ENCODE measurements around the gene GLIPR2. TPM values are rescaled to one million over a fixed set of nuclear protein-coding genes. Genes with fewer than 3 reads are reported as not detected.

GLIPR2 gene
- polyA plus RNA-seq, 1 donor from 2014 or later, result 8.0 TPM

DNA sequence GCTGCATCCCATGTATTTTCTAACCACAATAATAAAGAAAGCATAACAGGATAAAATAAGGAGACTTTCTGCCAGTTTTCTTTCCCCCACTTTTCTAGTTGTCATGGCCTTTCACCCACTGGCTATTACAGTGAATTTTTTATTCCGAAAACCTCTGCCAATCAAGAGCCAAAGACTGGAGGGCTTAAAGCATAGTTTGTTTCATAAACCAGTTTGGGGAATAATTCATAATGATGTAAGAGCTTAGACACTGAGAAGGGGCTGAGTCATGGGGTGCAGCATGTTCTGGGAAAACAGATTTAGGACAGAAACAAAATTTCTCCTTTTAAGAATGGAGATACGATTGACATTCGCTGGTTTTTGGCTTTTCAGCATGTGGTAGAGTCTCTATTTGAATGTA, 4.4 kb upstream of the GLIPR2 start:
- no peaks in the 10 kb centered on the region for H4K20me1 ChIP-seq (ENCODE audit: insufficient read depth)
- H3K9me3 ChIP-seq (ENCODE audit: low read length), result no peaks in the 10 kb centered on the region
- no peak overlapping the region for H3K27ac ChIP-seq (ENCODE audit: low read length)
- no peak overlapping the region for H2AFZ ChIP-seq (ENCODE audit: low read depth, low read length)
- H3K4me2 ChIP-seq (ENCODE audit: low read length), result no peak overlapping the region
- peaks cover 23% of the 10 kb centered on the region for H3K27me3 ChIP-seq (ENCODE audit: insufficient read depth, low read depth, low read length)
- no peaks in the 10 kb centered on the region for H3K79me2 ChIP-seq (replicated peaks; ENCODE audit: insufficient read depth, low read length)
- no peak overlapping the region for H3K4me3 ChIP-seq (ENCODE audit: low read length)
- no peak for TF ChIP-seq EZH2 (IDR thresholded peaks at IDR 0.05; ENCODE audit: borderline replicate concordance, insufficient read depth, low read length, poor library complexity, severe bottlenecking)
- no peak for TF ChIP-seq SMC3 (conservative IDR thresholded peaks at IDR 0.05; ENCODE audit: poor library complexity)
- no peak for TF ChIP-seq POLR2AphosphoS5 (IDR thresholded peaks at IDR 0.05)
- TF ChIP-seq, protein P1, sequence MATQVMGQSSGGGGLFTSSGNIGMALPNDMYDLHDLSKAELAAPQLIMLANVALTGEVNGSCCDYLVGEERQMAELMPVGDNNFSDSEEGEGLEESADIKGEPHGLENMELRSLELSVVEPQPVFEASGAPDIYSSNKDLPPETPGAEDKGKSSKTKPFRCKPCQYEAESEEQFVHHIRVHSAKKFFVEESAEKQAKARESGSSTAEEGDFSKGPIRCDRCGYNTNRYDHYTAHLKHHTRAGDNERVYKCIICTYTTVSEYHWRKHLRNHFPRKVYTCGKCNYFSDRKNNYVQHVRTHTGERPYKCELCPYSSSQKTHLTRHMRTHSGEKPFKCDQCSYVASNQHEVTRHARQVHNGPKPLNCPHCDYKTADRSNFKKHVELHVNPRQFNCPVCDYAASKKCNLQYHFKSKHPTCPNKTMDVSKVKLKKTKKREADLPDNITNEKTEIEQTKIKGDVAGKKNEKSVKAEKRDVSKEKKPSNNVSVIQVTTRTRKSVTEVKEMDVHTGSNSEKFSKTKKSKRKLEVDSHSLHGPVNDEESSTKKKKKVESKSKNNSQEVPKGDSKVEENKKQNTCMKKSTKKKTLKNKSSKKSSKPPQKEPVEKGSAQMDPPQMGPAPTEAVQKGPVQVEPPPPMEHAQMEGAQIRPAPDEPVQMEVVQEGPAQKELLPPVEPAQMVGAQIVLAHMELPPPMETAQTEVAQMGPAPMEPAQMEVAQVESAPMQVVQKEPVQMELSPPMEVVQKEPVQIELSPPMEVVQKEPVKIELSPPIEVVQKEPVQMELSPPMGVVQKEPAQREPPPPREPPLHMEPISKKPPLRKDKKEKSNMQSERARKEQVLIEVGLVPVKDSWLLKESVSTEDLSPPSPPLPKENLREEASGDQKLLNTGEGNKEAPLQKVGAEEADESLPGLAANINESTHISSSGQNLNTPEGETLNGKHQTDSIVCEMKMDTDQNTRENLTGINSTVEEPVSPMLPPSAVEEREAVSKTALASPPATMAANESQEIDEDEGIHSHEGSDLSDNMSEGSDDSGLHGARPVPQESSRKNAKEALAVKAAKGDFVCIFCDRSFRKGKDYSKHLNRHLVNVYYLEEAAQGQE (IDR thresholded peaks at IDR 0.05; ENCODE audit: borderline replicate concordance), result no peak
- no peak for TF ChIP-seq TAF1 (IDR thresholded peaks at IDR 0.05; ENCODE audit: low read depth)
- TF ChIP-seq MXI1 (conservative IDR thresholded peaks at IDR 0.05; ENCODE audit: poor library complexity, severe bottlenecking), result no peak
- no peak for TF ChIP-seq EP300 (conservative IDR thresholded peaks at IDR 0.05; ENCODE audit: poor library complexity, severe bottlenecking)
- TF ChIP-seq, protein P2, sequence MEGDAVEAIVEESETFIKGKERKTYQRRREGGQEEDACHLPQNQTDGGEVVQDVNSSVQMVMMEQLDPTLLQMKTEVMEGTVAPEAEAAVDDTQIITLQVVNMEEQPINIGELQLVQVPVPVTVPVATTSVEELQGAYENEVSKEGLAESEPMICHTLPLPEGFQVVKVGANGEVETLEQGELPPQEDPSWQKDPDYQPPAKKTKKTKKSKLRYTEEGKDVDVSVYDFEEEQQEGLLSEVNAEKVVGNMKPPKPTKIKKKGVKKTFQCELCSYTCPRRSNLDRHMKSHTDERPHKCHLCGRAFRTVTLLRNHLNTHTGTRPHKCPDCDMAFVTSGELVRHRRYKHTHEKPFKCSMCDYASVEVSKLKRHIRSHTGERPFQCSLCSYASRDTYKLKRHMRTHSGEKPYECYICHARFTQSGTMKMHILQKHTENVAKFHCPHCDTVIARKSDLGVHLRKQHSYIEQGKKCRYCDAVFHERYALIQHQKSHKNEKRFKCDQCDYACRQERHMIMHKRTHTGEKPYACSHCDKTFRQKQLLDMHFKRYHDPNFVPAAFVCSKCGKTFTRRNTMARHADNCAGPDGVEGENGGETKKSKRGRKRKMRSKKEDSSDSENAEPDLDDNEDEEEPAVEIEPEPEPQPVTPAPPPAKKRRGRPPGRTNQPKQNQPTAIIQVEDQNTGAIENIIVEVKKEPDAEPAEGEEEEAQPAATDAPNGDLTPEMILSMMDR (IDR thresholded peaks at IDR 0.05; ENCODE audit: poor library complexity, severe bottlenecking), result no peak
- no peak for TF ChIP-seq RAD21 (conservative IDR thresholded peaks at IDR 0.05)
- no peak overlapping the region for H3K9ac ChIP-seq (ENCODE audit: low read length)
- H3K36me3 ChIP-seq (ENCODE audit: insufficient read depth, low read length), result no peaks in the 10 kb centered on the region
- no peaks in the 10 kb centered on the region for H3F3A ChIP-seq (ENCODE audit: insufficient read depth, low read length, poor library complexity, severe bottlenecking)
- no peaks in the 10 kb centered on the region for H3K9me2 ChIP-seq (ENCODE audit: insufficient read depth, low read length)

DNA sequence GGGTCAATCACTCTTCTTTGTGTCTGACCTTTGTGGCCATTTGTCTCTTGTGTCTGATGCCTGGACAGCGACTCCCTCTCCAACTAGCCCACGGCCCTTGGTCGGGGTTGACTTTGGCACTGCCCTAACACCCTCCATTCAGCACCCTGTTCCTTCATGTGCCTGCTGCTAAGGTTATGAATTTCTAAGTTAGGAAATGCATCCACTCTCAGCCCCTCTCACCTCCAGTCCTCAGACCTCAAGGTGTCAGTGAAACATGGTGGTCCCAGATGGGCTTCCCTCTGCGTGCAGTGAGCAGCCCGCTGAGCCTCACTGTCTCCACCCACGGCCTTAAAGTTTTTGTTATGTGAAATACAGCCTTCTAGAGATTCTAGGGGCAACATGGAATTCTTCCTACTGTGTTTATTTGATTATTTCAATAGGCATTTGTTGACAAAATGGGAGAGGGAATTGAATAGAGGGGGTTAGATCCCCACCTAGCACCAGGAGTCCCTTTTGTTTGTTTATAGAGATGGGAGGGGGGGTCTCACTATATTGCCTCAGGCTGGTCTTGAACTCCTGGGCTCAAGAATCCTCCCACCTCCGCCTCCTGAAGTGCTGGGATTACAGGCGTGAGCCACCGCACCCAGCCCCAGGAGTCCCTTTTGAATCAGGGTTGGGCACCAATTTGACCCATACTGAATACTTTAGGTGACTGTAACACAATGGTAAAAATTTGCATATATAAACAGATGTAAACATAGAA, 1.6 kb upstream of the GLIPR2 start:
- no peaks in the 10 kb centered on the region for H3K9me2 ChIP-seq (ENCODE audit: insufficient read depth, low read length)
- H3K27me3 ChIP-seq (ENCODE audit: insufficient read depth, low read depth, low read length), result peaks cover 33% of the 10 kb centered on the region
- H3K4me2 ChIP-seq (ENCODE audit: low read length), result no peak overlapping the region
- no peaks in the 10 kb centered on the region for H3K36me3 ChIP-seq (ENCODE audit: insufficient read depth, low read length)
- no peaks in the 10 kb centered on the region for H3F3A ChIP-seq (ENCODE audit: insufficient read depth, low read length, poor library complexity, severe bottlenecking)
- H3K27ac ChIP-seq (ENCODE audit: low read length), result no peak overlapping the region
- H3K9ac ChIP-seq (ENCODE audit: low read length), result no peak overlapping the region
- no peaks in the 10 kb centered on the region for H3K9me3 ChIP-seq (ENCODE audit: low read length)
- no peak for TF ChIP-seq POLR2AphosphoS5 (IDR thresholded peaks at IDR 0.05)
- TF ChIP-seq RAD21 (conservative IDR thresholded peaks at IDR 0.05), result no peak
- TF ChIP-seq, protein P1 (IDR thresholded peaks at IDR 0.05; ENCODE audit: borderline replicate concordance), result no peak
- no peak for TF ChIP-seq SMC3 (conservative IDR thresholded peaks at IDR 0.05; ENCODE audit: poor library complexity)
- TF ChIP-seq, protein P2 (IDR thresholded peaks at IDR 0.05; ENCODE audit: poor library complexity, severe bottlenecking), result no peak
- no peak for TF ChIP-seq MXI1 (conservative IDR thresholded peaks at IDR 0.05; ENCODE audit: poor library complexity, severe bottlenecking)
- TF ChIP-seq EZH2 (IDR thresholded peaks at IDR 0.05; ENCODE audit: borderline replicate concordance, insufficient read depth, low read length, poor library complexity, severe bottlenecking), result no peak
- TF ChIP-seq EP300 (conservative IDR thresholded peaks at IDR 0.05; ENCODE audit: poor library complexity, severe bottlenecking), result no peak
- TF ChIP-seq TAF1 (IDR thresholded peaks at IDR 0.05; ENCODE audit: low read depth), result no peak
- no peak overlapping the region for H3K4me3 ChIP-seq (ENCODE audit: low read length)
- no peaks in the 10 kb centered on the region for H3K79me2 ChIP-seq (replicated peaks; ENCODE audit: insufficient read depth, low read length)
- no peaks in the 10 kb centered on the region for H4K20me1 ChIP-seq (ENCODE audit: insufficient read depth)
- H2AFZ ChIP-seq (ENCODE audit: low read depth, low read length), result no peak overlapping the region

All from neural cell (in vitro differentiated cells).